ENCODE results near the gene YWHAE.
"Not testable (repeated sequence)": the region's sequence is repeated elsewhere in the genome, so short reads cannot be mapped to it uniquely, and the experiment has no call there.

YWHAE gene

GRCh38 chr17:1399679-1400512, at the start of gene YWHAE:
TSS of gene YWHAE (minus strand) at chr17:1400222. CDS start at chr17:1400110, 112 bp downstream.
- Mint-ChIP-seq H3K4me1 (ENCODE audit: low read depth) (peaks cover 19% of the 10 kb centered on the region), H3K36me3 (ENCODE audit: low read depth) (peaks cover 18% of the 10 kb centered on the region), H3K27ac (peak within 1 kb of the TSS; percentile 94), H3K27me3 (ENCODE audit: low read depth) (no peaks in the 10 kb centered on the region), H3K9me3 (no peaks in the 10 kb centered on the region), H3K4me3 (peak within 1 kb of the TSS; percentile 94)

- no peak overlapping the region for H3K27ac Mint-ChIP-seq
- peaks cover 6% of the 10 kb centered on the region for H3K36me3 Mint-ChIP-seq (ENCODE audit: low read depth)
- H3K27me3 Mint-ChIP-seq (ENCODE audit: low read depth): no peaks in the 10 kb centered on the region
- H3K4me1 Mint-ChIP-seq (ENCODE audit: low read depth): peaks cover 33% of the 10 kb centered on the region
- H3K9me3 Mint-ChIP-seq: no peaks in the 10 kb centered on the region
- H3K4me3 Mint-ChIP-seq: no peak overlapping the region
Observed at GRCh38 chr17:1449412-1449967, 49.5 kb upstream of the YWHAE start.

GRCh38 chr17:1447052-1447451, 47.0 kb upstream of the YWHAE start:
- Mint-ChIP-seq H3K4me3 (no peak overlapping the region), H3K36me3 (ENCODE audit: low read depth) (peaks cover 6% of the 10 kb centered on the region), H3K9me3 (no peaks in the 10 kb centered on the region), H3K27me3 (ENCODE audit: low read depth) (no peaks in the 10 kb centered on the region), H3K27ac (no peak overlapping the region), H3K4me1 (ENCODE audit: low read depth) (peaks cover 24% of the 10 kb centered on the region)

- H3K9me3 Mint-ChIP-seq: no peaks in the 10 kb centered on the region
- H3K27me3 Mint-ChIP-seq (ENCODE audit: low read depth): no peaks in the 10 kb centered on the region
- H3K4me3 Mint-ChIP-seq: no peak overlapping the region
- H3K36me3 Mint-ChIP-seq (ENCODE audit: low read depth): peaks cover 4% of the 10 kb centered on the region
- H3K4me1 Mint-ChIP-seq (ENCODE audit: low read depth): peaks cover 22% of the 10 kb centered on the region
- no peak overlapping the region for H3K27ac Mint-ChIP-seq
Observed at GRCh38 chr17:1446201-1446600, 46.2 kb upstream of the YWHAE start.

GRCh38 chr17:1445695-1446094, 45.7 kb upstream of the YWHAE start:
- H3K4me3 Mint-ChIP-seq; H3K27me3 Mint-ChIP-seq (ENCODE audit: low read depth); H3K9me3 Mint-ChIP-seq; H3K36me3 Mint-ChIP-seq (ENCODE audit: low read depth); H3K27ac Mint-ChIP-seq: not testable (repeated sequence)
- H3K4me1 Mint-ChIP-seq (ENCODE audit: low read depth): peaks cover 22% of the 10 kb centered on the region

- peaks cover 16% of the 10 kb centered on the region for H3K4me1 Mint-ChIP-seq (ENCODE audit: low read depth)
- not testable (repeated sequence) for H3K36me3 Mint-ChIP-seq (ENCODE audit: low read depth); H3K4me3 Mint-ChIP-seq; H3K27me3 Mint-ChIP-seq (ENCODE audit: low read depth); H3K9me3 Mint-ChIP-seq; H3K27ac Mint-ChIP-seq
Observed at GRCh38 chr17:1442721-1443120, 42.7 kb upstream of the YWHAE start.

GRCh38 chr17:1442187-1442586, 42.2 kb upstream of the YWHAE start:
- Mint-ChIP-seq H3K36me3 (ENCODE audit: low read depth) (peaks cover 1% of the 10 kb centered on the region), H3K4me1 (ENCODE audit: low read depth) (peaks cover 14% of the 10 kb centered on the region), H3K27me3 (ENCODE audit: low read depth) (no peaks in the 10 kb centered on the region), H3K9me3 (no peaks in the 10 kb centered on the region), H3K27ac (no peak overlapping the region), H3K4me3 (no peak overlapping the region)

- H3K9me3 Mint-ChIP-seq: no peaks in the 10 kb centered on the region
- no peak overlapping the region for H3K27ac Mint-ChIP-seq
- H3K4me3 Mint-ChIP-seq: no peak overlapping the region
- H3K36me3 Mint-ChIP-seq (ENCODE audit: low read depth): peaks cover 8% of the 10 kb centered on the region
- H3K4me1 Mint-ChIP-seq (ENCODE audit: low read depth): peaks cover 12% of the 10 kb centered on the region
- no peaks in the 10 kb centered on the region for H3K27me3 Mint-ChIP-seq (ENCODE audit: low read depth)
Observed at GRCh38 chr17:1440921-1441320, 40.9 kb upstream of the YWHAE start.

GRCh38 chr17:1438593-1439083, 38.6 kb upstream of the YWHAE start:
- H3K27me3 Mint-ChIP-seq (ENCODE audit: low read depth): no peaks in the 10 kb centered on the region
- peaks cover 9% of the 10 kb centered on the region for H3K4me1 Mint-ChIP-seq (ENCODE audit: low read depth)
- peaks cover 14% of the 10 kb centered on the region for H3K36me3 Mint-ChIP-seq (ENCODE audit: low read depth)
- no peaks in the 10 kb centered on the region for H3K9me3 Mint-ChIP-seq
- H3K27ac Mint-ChIP-seq: no peak overlapping the region
- no peak overlapping the region for H3K4me3 Mint-ChIP-seq

GRCh38 chr17:1435326-1435725, 35.3 kb upstream of the YWHAE start:
- H3K27me3 Mint-ChIP-seq (ENCODE audit: low read depth): no peaks in the 10 kb centered on the region
- H3K36me3 Mint-ChIP-seq (ENCODE audit: low read depth): peaks cover 25% of the 10 kb centered on the region
- H3K9me3 Mint-ChIP-seq: no peaks in the 10 kb centered on the region
- no peak overlapping the region for H3K4me3 Mint-ChIP-seq
- no peak overlapping the region for H3K27ac Mint-ChIP-seq
- H3K4me1 Mint-ChIP-seq (ENCODE audit: low read depth): peaks cover 20% of the 10 kb centered on the region

- Mint-ChIP-seq H3K36me3 (ENCODE audit: low read depth) (peaks cover 25% of the 10 kb centered on the region), H3K9me3 (no peaks in the 10 kb centered on the region), H3K4me1 (ENCODE audit: low read depth) (peaks cover 20% of the 10 kb centered on the region), H3K4me3 (no peak overlapping the region), H3K27me3 (ENCODE audit: low read depth) (no peaks in the 10 kb centered on the region), H3K27ac (no peak overlapping the region)
Observed at GRCh38 chr17:1434150-1434549, 34.1 kb upstream of the YWHAE start.

GRCh38 chr17:1431631-1432104, 31.6 kb upstream of the YWHAE start:
- no peaks in the 10 kb centered on the region for H3K9me3 Mint-ChIP-seq
- no peak overlapping the region for H3K27ac Mint-ChIP-seq
- H3K27me3 Mint-ChIP-seq (ENCODE audit: low read depth): no peaks in the 10 kb centered on the region
- no peak overlapping the region for H3K4me3 Mint-ChIP-seq
- H3K36me3 Mint-ChIP-seq (ENCODE audit: low read depth): peaks cover 24% of the 10 kb centered on the region
- peaks cover 14% of the 10 kb centered on the region for H3K4me1 Mint-ChIP-seq (ENCODE audit: low read depth)

GRCh38 chr17:1423456-1424135, 23.6 kb upstream of the YWHAE start:
- no peak overlapping the region for H3K27ac Mint-ChIP-seq
- no peak overlapping the region for H3K4me3 Mint-ChIP-seq

GRCh38 chr17:1422885-1423284, 22.9 kb upstream of the YWHAE start:
- Mint-ChIP-seq H3K4me1 (ENCODE audit: low read depth) (peaks cover 2% of the 10 kb centered on the region), H3K27ac (no peak overlapping the region), H3K9me3 (no peaks in the 10 kb centered on the region), H3K36me3 (ENCODE audit: low read depth) (peaks cover 29% of the 10 kb centered on the region), H3K4me3 (no peak overlapping the region), H3K27me3 (ENCODE audit: low read depth) (no peaks in the 10 kb centered on the region)

More at GRCh38 chr17:1423456-1424135, 23.6 kb upstream of the YWHAE start:
- Mint-ChIP-seq H3K9me3 (no peaks in the 10 kb centered on the region), H3K36me3 (ENCODE audit: low read depth) (peaks cover 31% of the 10 kb centered on the region), H3K4me1 (ENCODE audit: low read depth) (peaks cover 2% of the 10 kb centered on the region), H3K27me3 (ENCODE audit: low read depth) (no peaks in the 10 kb centered on the region)
